SU-DHL-6 (cell line): Measurements from ENCODE around the gene PRR23A.
"Not testable (repeated sequence)": the region's sequence is repeated elsewhere in the genome, so short reads cannot be mapped to it uniquely, and the experiment has no call there.

Source experiments
- H2AFZ ChIP-seq: fragments of 200-600 bp; sonication (generic); 2 replicates; pipeline ENCODE4 v1.6.1; 2014; ENCODE audit warnings: low read depth, mild to moderate bottlenecking, moderate library complexity, mixed read lengths, antibody characterized with exemption, low read length; ENCODE audit not compliant: severe bottlenecking
- H3F3A ChIP-seq: fragments of 200-600 bp; shearing (Covaris generic); 2 replicates; pipeline ENCODE4 v1.6.0; 2016; ENCODE audit warnings: antibody characterized with exemption, mild to moderate bottlenecking; ENCODE audit not compliant: insufficient read depth
- H3K27ac ChIP-seq: fragments of 200-600 bp; sonication (generic); 2 replicates; pipeline ENCODE4 v1.5.1; 2016; ENCODE audit warnings: low read depth, mild to moderate bottlenecking, low read length, moderate library complexity, mixed read lengths
- H3K27me3 ChIP-seq: fragments of 200-600 bp; sonication (generic), shearing (Covaris generic); 2 replicates; pipeline ENCODE4 v1.6.0; 2014; ENCODE audit warnings: mild to moderate bottlenecking, low read length
- H3K36me3 ChIP-seq: fragments of 200-600 bp; sonication (generic); 2 replicates; pipeline ENCODE4 v1.6.1; 2014; ENCODE audit warnings: mild to moderate bottlenecking, low read length, mixed read lengths
- H3K4me2 ChIP-seq: fragments of 300-600, 200-600 bp; shearing (Covaris generic), sonication (generic); 2 replicates; pipeline ENCODE4 v1.6.0; 2014; ENCODE audit warnings: low read length, low read depth, mild to moderate bottlenecking; ENCODE audit not compliant: poor library complexity, severe bottlenecking
- H3K4me3 ChIP-seq: fragments of 200-600 bp; sonication (generic); 2 replicates; pipeline ENCODE4 v1.5.1; 2014; ENCODE audit warnings: antibody characterized with exemption, low read length, mild to moderate bottlenecking, mixed read lengths; ENCODE audit not compliant: insufficient read depth, poor library complexity, severe bottlenecking
- H3K79me2 ChIP-seq: fragments of 200-600 bp; sonication (generic); 2 replicates; pipeline ENCODE4 v1.6.1; 2014; ENCODE audit warnings: mild to moderate bottlenecking, low read length, moderate library complexity; ENCODE audit not compliant: insufficient read depth
- H3K9ac ChIP-seq: fragments of 200-600 bp; sonication (generic); 2 replicates; pipeline ENCODE4 v1.7.0; 2014; ENCODE audit warnings: mild to moderate bottlenecking, low read length
- H3K9me2 ChIP-seq: fragments of 200-600 bp; sonication (generic); replicated peaks from 2 replicates; pipeline ENCODE4 v1.6.1; 2014; ENCODE audit warnings: low read length; ENCODE audit not compliant: insufficient read depth
- H3K9me3 ChIP-seq: fragments of 200-600 bp; sonication (generic); 2 replicates; pipeline ENCODE4 v1.6.1; 2014; ENCODE audit warnings: low read length, mixed read lengths; ENCODE audit not compliant: insufficient read depth
- H4K20me1 ChIP-seq: fragments of 200-600 bp; sonication (generic); 2 replicates; pipeline ENCODE4 v1.6.1; 2014; ENCODE audit warnings: low read depth, mild to moderate bottlenecking, antibody characterized with exemption, low read length, moderate library complexity, mixed read lengths
- EZH2phosphoT487 ChIP-seq: fragments of 200-600 bp; sonication (generic), shearing (Covaris generic); conservative IDR thresholded peaks from 2 replicates; pipeline ENCODE4 v1.6.1; 2018; ENCODE audit warnings: mild to moderate bottlenecking, antibody characterized with exemption, low read length, moderate library complexity, mixed read lengths
- TF ChIP-seq, protein P1 (sequence below): fragments of 200-600 bp; sonication (generic); IDR thresholded peaks from one replicate; pipeline ENCODE4 v1.5.1; 2017; ENCODE audit warnings: antibody characterized with exemption, mild to moderate bottlenecking, low read length, moderate library complexity; ENCODE audit not compliant: insufficient read depth, poor library complexity, severe bottlenecking

The PRR23A gene

DNA sequence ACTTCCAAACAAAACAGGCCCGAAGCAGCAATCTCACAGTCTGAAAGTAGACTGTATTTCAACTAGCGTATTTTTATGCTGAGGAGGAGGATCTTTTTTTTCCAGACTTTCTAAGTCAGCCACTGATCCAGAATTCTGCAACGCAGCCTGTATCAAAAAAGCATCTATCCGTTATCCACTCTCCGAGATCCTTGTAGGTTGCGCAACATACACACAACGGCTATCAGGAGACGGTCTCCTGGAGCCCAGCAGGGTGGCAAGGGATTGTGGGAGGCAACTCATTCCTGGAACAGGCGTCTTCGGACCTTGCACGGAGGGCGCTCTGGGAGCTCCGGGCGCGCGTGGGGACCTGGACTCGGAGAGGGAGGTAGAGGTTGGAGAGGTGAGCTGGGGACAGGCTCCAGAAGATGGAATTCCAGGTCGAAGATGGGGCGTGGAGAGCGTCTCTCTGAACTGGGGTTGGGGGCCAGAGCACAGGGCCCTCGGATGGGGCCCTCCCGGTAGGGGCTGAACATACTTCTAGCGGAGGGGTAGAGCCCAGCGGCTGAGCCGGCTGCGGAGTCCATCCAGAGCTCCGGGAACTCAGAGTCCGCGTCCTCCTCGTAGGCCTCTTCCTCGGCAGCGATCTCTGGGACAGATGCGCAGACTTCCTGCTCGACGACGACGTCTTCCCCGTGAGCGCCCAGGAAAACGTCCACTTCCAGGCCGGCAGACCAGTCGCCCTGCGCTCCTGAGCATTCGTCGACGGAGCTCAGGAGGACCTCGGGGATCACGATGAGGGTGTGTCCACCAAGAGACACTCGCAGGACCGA, 37.7 kb upstream of the PRR23A start:
- no peaks in the 10 kb centered on the region for H3K9me2 ChIP-seq
- H3F3A ChIP-seq = no peaks in the 10 kb centered on the region
- no peak overlapping the region for H3K4me2 ChIP-seq
- H3K9me3 ChIP-seq = no peaks in the 10 kb centered on the region
- H3K9ac ChIP-seq = no peak overlapping the region
- no peak overlapping the region for H3K4me3 ChIP-seq
- H2AFZ ChIP-seq = no peak overlapping the region
- H3K27ac ChIP-seq = no peak overlapping the region
- H3K27me3 ChIP-seq = no peaks in the 10 kb centered on the region
- TF ChIP-seq, protein P1, sequence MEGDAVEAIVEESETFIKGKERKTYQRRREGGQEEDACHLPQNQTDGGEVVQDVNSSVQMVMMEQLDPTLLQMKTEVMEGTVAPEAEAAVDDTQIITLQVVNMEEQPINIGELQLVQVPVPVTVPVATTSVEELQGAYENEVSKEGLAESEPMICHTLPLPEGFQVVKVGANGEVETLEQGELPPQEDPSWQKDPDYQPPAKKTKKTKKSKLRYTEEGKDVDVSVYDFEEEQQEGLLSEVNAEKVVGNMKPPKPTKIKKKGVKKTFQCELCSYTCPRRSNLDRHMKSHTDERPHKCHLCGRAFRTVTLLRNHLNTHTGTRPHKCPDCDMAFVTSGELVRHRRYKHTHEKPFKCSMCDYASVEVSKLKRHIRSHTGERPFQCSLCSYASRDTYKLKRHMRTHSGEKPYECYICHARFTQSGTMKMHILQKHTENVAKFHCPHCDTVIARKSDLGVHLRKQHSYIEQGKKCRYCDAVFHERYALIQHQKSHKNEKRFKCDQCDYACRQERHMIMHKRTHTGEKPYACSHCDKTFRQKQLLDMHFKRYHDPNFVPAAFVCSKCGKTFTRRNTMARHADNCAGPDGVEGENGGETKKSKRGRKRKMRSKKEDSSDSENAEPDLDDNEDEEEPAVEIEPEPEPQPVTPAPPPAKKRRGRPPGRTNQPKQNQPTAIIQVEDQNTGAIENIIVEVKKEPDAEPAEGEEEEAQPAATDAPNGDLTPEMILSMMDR = no peak
- H3K79me2 ChIP-seq = no peaks in the 10 kb centered on the region
- no peaks in the 10 kb centered on the region for H3K36me3 ChIP-seq
- no peaks in the 10 kb centered on the region for H4K20me1 ChIP-seq

DNA sequence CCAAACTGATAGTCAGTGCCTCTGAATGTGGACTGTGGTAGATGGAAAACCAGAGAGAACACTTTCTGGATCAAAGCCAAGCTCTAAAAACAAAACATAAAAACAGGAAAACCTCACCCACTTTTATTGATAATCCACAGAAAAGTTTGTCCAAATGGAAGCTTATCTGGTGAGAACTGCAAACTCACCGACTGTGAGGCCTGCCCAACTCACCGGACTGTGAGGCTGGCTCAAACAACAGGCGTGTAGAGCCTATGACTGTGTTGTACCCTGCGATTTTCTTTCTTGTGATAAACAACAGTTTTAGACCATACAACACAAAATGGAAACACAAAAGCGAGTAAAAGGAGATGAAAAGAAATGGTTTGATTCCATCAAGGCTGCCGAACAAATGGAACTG, 31.4 kb upstream of the PRR23A start:
- no peaks in the 10 kb centered on the region for H3K36me3 ChIP-seq
- H3K9me3 ChIP-seq = no peaks in the 10 kb centered on the region
- no peaks in the 10 kb centered on the region for H3K27me3 ChIP-seq
- H3K4me3 ChIP-seq = no peak overlapping the region
- H3K4me2 ChIP-seq = no peak overlapping the region
- H3K9me2 ChIP-seq = no peaks in the 10 kb centered on the region
- H2AFZ ChIP-seq = no peak overlapping the region
- no peaks in the 10 kb centered on the region for H3K79me2 ChIP-seq
- H3K27ac ChIP-seq = no peak overlapping the region
- no peak overlapping the region for H3K9ac ChIP-seq
- H4K20me1 ChIP-seq = no peaks in the 10 kb centered on the region
- no peaks in the 10 kb centered on the region for H3F3A ChIP-seq
- TF ChIP-seq, protein P1 = no peak
- TF ChIP-seq EZH2phosphoT487 = no peak

DNA sequence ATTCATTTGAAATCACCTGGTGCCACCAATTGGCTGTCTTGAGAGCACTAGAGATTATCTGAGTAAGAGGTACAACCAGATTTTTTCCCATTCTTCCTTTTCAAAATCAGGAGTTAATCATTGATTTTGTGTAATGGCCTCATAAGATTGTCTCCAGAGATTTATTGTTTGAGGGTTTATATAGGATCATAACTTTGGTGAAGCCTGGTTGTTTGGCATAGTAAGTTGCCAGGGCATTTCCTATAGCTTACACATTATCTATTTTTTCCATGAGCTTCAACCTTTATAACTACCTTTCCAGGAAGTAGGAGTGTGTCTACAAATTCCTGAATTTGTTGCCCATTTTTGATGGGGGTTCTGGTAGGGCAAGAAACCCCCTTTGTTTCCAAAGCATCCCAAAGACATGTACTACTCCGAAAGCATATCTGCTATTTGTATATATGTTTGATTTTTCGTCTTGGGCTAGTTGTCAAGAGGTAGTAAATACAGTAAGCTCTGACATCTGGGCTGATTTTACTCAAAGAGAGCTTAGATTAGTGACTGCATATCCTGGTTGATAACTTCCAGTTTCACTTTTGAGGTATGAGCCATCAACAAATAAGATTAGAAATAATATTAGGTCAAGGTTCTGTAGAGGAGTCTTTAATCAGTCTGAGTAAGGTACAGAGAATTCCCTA, 26.4 kb upstream of the PRR23A start:
- no peak overlapping the region for H3K9ac ChIP-seq
- H3K27me3 ChIP-seq = no peaks in the 10 kb centered on the region
- no peak overlapping the region for H2AFZ ChIP-seq
- no peaks in the 10 kb centered on the region for H3K9me3 ChIP-seq
- no peak overlapping the region for H3K4me2 ChIP-seq
- H4K20me1 ChIP-seq = no peaks in the 10 kb centered on the region
- H3K4me3 ChIP-seq = no peak overlapping the region
- H3K27ac ChIP-seq = no peak overlapping the region
- no peaks in the 10 kb centered on the region for H3K9me2 ChIP-seq
- TF ChIP-seq, protein P1 = no peak
- TF ChIP-seq EZH2phosphoT487 = no peak
- H3K79me2 ChIP-seq = no peaks in the 10 kb centered on the region
- H3K36me3 ChIP-seq = no peaks in the 10 kb centered on the region
- no peaks in the 10 kb centered on the region for H3F3A ChIP-seq

DNA sequence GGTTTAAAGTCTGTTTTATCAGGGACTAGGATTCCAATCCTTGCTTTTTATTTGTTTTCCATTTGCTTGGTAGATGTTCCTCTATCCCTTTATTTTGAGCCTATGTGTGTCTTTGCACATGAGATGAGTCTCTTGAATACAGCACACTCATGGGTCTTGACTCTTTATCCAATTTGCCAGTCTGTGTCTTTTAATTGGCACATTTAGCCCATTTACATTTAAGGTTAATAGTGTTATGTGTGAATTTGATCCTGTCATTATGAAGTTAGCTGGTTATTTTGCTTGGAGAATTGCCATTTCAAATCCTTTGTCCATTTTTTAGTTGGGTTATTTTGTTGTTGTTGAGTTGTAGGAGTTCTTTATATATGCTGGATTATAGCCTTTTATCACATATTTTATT, 24.5 kb upstream of the PRR23A start:
- not testable (repeated sequence) for H3F3A ChIP-seq, H3K4me2 ChIP-seq, H3K4me3 ChIP-seq, H3K9me3 ChIP-seq, H3K27ac ChIP-seq, H3K36me3 ChIP-seq, H3K9ac ChIP-seq, H2AFZ ChIP-seq, H3K9me2 ChIP-seq, H4K20me1 ChIP-seq, H3K27me3 ChIP-seq, H3K79me2 ChIP-seq
